A673 (cell line): ENCODE results near the gene FOXRED1. TPM values are rescaled to one million over a fixed set of nuclear protein-coding genes. Genes with fewer than 3 reads are reported as not detected.

Experiments
- BruUV-seq: library from RNA; stranded (reverse); fragments of 400-500 nt; replicated peaks from 2 replicates; lab custom pipeline; 2021; lab: Mats Ljungman, UMichigan
- CTCF ChIA-PET: fragments of 300-600 bp; sonication (Branson Sonifier 250); formaldehyde crosslinking; loops from one replicate; lab custom pipeline; 2022; ENCODE audit warnings: antibody characterized with exemption; lab: Charles Lee
- POLR2A ChIA-PET: fragments of 300-600 bp; sonication (Branson Sonifier 250); formaldehyde crosslinking; loops from one replicate; lab custom pipeline; 2022; ENCODE audit warnings: antibody characterized with exemption; ENCODE audit not compliant: low non-redundant PET; lab: Charles Lee
- DNase-seq: peaks from one replicate; pipeline ENCODE4 v3.0.0-alpha.2; 2015; ENCODE audit warnings: low spot score
- H3K27ac ChIP-seq: fragments of 200-600 bp; sonication (generic); 2 replicates; pipeline ENCODE4 v1.5.1; 2016; ENCODE audit warnings: mixed run types, low read depth, mild to moderate bottlenecking, mixed read lengths, antibody characterized with exemption, low read length; ENCODE audit not compliant: poor library complexity, severe bottlenecking
- H3K27me3 ChIP-seq: fragments of 200-600 bp; sonication (generic); replicated peaks from 2 replicates; pipeline ENCODE4 v1.6.1; 2017; ENCODE audit warnings: mixed run types, low read depth, mild to moderate bottlenecking, mixed read lengths, antibody characterized with exemption, low read length; ENCODE audit not compliant: insufficient read depth, poor library complexity
- H3K36me3 ChIP-seq: fragments of 200-600 bp; sonication (generic); 2 replicates; pipeline ENCODE4 v1.6.1; 2016; ENCODE audit warnings: mixed run types, mild to moderate bottlenecking, mixed read lengths, antibody characterized with exemption, low read length; ENCODE audit not compliant: insufficient read depth, poor library complexity, severe bottlenecking
- H3K4me1 ChIP-seq: fragments of 200-600 bp; sonication (generic); 2 replicates; pipeline ENCODE4 v1.6.1; 2017; ENCODE audit warnings: mixed run types, mild to moderate bottlenecking, mixed read lengths, antibody characterized with exemption, low read length; ENCODE audit not compliant: insufficient read depth, poor library complexity, severe bottlenecking
- H3K4me3 ChIP-seq: fragments of 200-600 bp; sonication (generic); 2 replicates; pipeline ENCODE4 v1.5.1; 2016; ENCODE audit warnings: low read depth, mixed run types, mild to moderate bottlenecking, mixed read lengths, low read length; ENCODE audit not compliant: poor library complexity, severe bottlenecking
- H3K9me3 ChIP-seq: fragments of 200-600 bp; sonication (generic); 2 replicates; pipeline ENCODE4 v1.6.1; 2016; ENCODE audit warnings: mixed run types, low read depth, mild to moderate bottlenecking, mixed read lengths, antibody characterized with exemption, low read length; ENCODE audit not compliant: poor library complexity, severe bottlenecking
- EZH2 ChIP-seq: fragments of 200-600 bp; sonication (generic); IDR thresholded peaks from 2 replicates; pipeline ENCODE4 v1.6.1; 2017; ENCODE audit warnings: borderline replicate concordance, low read depth, mild to moderate bottlenecking, mixed read lengths, antibody characterized with exemption, low read length; ENCODE audit not compliant: poor library complexity, severe bottlenecking
- intact Hi-C: fragments of 100-400 bp; cut with micrococcal nuclease; formaldehyde crosslinking; loops from one replicate; pipeline ENCODE4 v1.10.0; 2022; ENCODE audit not compliant: unreplicated experiment
- total RNA-seq: library from RNA; stranded (reverse); gene quantifications from 2 replicates; pipeline ENCODE4 v1.2.3, GENCODE V29; 2021
- TF ChIP-seq, protein P1 (sequence below): fragments of 300-800, 200-600 bp; sonication (generic); conservative IDR thresholded peaks from 2 replicates; pipeline ENCODE4 v1.5.1; 2017; ENCODE audit warnings: low read depth, mild to moderate bottlenecking, antibody characterized with exemption, low read length, moderate library complexity, mixed read lengths

Gene FOXRED1
- total RNA-seq, 1 experiment from 2014 or later, result 72.6 TPM

- BruUV-seq, result no TSS peak
- Histone ChIP-seq H3K4me1 (no peaks in the 10 kb centered on the region), H3K4me3 (no peak overlapping the region), H3K36me3 (no peaks in the 10 kb centered on the region), H3K9me3 (no peaks in the 10 kb centered on the region), H3K27me3 (no peaks in the 10 kb centered on the region), H3K27ac (no peak overlapping the region)
- no peak for DNase-seq
- ChIA-PET POLR2A (no interaction called here), CTCF (no interaction called here)
- intact Hi-C loops, result no loop called here
- no peak for TF ChIP-seq EZH2
- TF ChIP-seq, protein P1, sequence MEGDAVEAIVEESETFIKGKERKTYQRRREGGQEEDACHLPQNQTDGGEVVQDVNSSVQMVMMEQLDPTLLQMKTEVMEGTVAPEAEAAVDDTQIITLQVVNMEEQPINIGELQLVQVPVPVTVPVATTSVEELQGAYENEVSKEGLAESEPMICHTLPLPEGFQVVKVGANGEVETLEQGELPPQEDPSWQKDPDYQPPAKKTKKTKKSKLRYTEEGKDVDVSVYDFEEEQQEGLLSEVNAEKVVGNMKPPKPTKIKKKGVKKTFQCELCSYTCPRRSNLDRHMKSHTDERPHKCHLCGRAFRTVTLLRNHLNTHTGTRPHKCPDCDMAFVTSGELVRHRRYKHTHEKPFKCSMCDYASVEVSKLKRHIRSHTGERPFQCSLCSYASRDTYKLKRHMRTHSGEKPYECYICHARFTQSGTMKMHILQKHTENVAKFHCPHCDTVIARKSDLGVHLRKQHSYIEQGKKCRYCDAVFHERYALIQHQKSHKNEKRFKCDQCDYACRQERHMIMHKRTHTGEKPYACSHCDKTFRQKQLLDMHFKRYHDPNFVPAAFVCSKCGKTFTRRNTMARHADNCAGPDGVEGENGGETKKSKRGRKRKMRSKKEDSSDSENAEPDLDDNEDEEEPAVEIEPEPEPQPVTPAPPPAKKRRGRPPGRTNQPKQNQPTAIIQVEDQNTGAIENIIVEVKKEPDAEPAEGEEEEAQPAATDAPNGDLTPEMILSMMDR, result no peak
Measured at GRCh38 chr11:126322996-126323395, 54.0 kb downstream of the FOXRED1 start.

DNA sequence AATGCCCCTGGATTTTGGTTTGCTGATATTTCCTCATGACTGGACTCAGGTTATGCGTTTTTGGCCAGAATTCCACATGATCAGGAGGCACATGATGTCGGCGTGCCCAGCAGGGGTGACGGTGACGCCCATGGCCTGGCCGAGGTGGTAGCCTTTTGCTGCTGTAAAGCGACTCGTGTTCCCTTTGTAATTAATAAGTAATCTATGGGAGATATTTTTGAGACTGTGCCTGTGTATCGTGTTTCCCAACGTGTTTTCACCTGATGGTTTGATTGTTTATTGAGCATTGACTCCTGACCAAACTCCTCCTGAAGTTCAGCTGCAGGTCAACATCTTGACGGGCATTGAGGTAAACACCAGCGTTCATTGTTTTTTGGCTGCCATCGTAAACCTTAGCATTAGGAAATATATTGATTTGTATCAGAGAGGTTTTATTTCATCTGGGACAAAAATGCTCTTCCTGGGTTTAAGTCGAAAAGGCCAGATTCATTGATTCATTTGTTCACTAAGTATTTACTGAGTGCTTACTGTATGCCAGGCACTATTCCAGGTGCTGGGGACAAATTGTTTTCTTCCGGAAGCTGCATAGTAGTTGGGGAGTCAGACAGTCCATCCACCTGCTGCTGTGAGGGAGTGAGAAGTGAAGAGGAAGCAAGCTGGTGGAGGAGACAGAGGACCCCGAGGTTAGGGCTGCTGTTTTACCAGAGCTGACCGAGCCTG lies 58.5 kb downstream of the FOXRED1 start:
- DNase-seq, result no peak
- Histone ChIP-seq H3K27me3 (no peaks in the 10 kb centered on the region), H3K4me3 (no peak overlapping the region), H3K9me3 (no peaks in the 10 kb centered on the region), H3K36me3 (no peaks in the 10 kb centered on the region), H3K4me1 (no peaks in the 10 kb centered on the region), H3K27ac (no peak overlapping the region)
- CTCF ChIA-PET, result interaction anchor here (0.6 kb wide), 1 partner anchor 12 kb away, joined by 3 read pairs; no protein-coding TSS in a partner anchor
- POLR2A ChIA-PET, result no interaction called here
- intact Hi-C loops, result no loop called here
- TF ChIP-seq, protein P1, result no peak
- TF ChIP-seq EZH2, result no peak
- BruUV-seq, result no TSS peak

Other genes with a start within 250 kb of the FOXRED1 start
- gene CDON, start 206.3 kb upstream of the FOXRED1 start, total RNA-seq, result 25.3 and 31.0 TPM in 2 replicates
- 45.3 and 53.9 TPM in 2 replicates for gene RPUSD4, start 57.5 kb upstream of the FOXRED1 start, total RNA-seq
- 34.8 and 40.3 TPM in 2 replicates for gene FAM118B, start 57.4 kb upstream of the FOXRED1 start, total RNA-seq
- 123 and 136 TPM in 2 replicates for gene SRPRA, start 259 bp upstream of the FOXRED1 start, total RNA-seq
- gene TIRAP, start 13.9 kb downstream of the FOXRED1 start, total RNA-seq, result 11.3 and 14.5 TPM in 2 replicates
- gene DCPS, start 34.9 kb downstream of the FOXRED1 start, total RNA-seq, result 31.2 and 38.4 TPM in 2 replicates
- 26.4 and 29.9 TPM in 2 replicates for gene ST3GAL4, start 86.5 kb downstream of the FOXRED1 start, total RNA-seq